PFSK-1 (cell line): ENCODE measurements around the gene PSMC5.
"Not testable (repeated sequence)": the region's sequence is repeated elsewhere in the genome, so short reads cannot be mapped to it uniquely, and the experiment has no call there.

Experiments
- FOXP2 ChIP-seq: optimal IDR thresholded peaks from 2 replicates; pipeline ENCODE3; 2011; ENCODE audit warnings: borderline replicate concordance, control low read depth, inconsistent platforms; ENCODE audit not compliant: insufficient read depth; ENCODE audit errors: extremely low read length, extremely low read depth
- POLR2AphosphoS5 ChIP-seq: IDR thresholded peaks from 2 replicates; pipeline ENCODE4 v1.6.1; 2012; ENCODE audit warnings: low read depth, mild to moderate bottlenecking, control low read depth, low read length, moderate library complexity
- REST ChIP-seq, 2 experiments: IDR thresholded peaks; 2 replicates each; pipeline versions ENCODE4 v1.6.1 to v1.8.0; 2011 to 2012; ENCODE audit warnings: low read depth in 2 of 2, low read length in 2 of 2, control low read depth in 1 of 2, inconsistent platforms in 1 of 2, mild to moderate bottlenecking in 1 of 2, moderate library complexity in 1 of 2; ENCODE audit not compliant: insufficient read depth in 1 of 2
- SIN3A ChIP-seq: IDR thresholded peaks from 2 replicates; pipeline ENCODE4 v1.6.1; 2012; ENCODE audit warnings: mild to moderate bottlenecking, low read length, moderate library complexity, borderline replicate concordance; ENCODE audit not compliant: insufficient read depth
- TAF1 ChIP-seq: IDR thresholded peaks from 2 replicates; pipeline ENCODE4 v1.6.1; 2012; ENCODE audit warnings: low read length, control low read depth, borderline replicate concordance; ENCODE audit not compliant: insufficient read depth

The PSMC5 gene

GRCh38 chr17:63853260-63853659, 26.0 kb downstream of the PSMC5 start:
- TF ChIP-seq REST (IDR thresholded peaks at IDR 0.05; ENCODE audit: insufficient read depth in 1 of 2, low read depth in 2 of 2, low read length in 2 of 2) (no peak), POLR2AphosphoS5 (no peak), TAF1 (no peak), SIN3A (no peak), FOXP2 (no peak)

- no peak for TF ChIP-seq REST (IDR thresholded peaks at IDR 0.05; ENCODE audit: insufficient read depth in 1 of 2, low read depth in 2 of 2, low read length in 2 of 2)
- no peak for TF ChIP-seq SIN3A
- TF ChIP-seq FOXP2, result no peak
- TF ChIP-seq POLR2AphosphoS5, result no peak
- TF ChIP-seq TAF1, result no peak
These were observed 27.5 kb downstream of the PSMC5 start for GRCh38 chr17:63854709-63855108.

GRCh38 chr17:63855185-63855584, 28.0 kb downstream of the PSMC5 start:
- TF ChIP-seq REST (IDR thresholded peaks at IDR 0.05; ENCODE audit: insufficient read depth in 1 of 2, low read depth in 2 of 2, low read length in 2 of 2), result no peak

GRCh38 chr17:63859257-63859656, 32.0 kb downstream of the PSMC5 start:
- TF ChIP-seq SIN3A, result no peak
- no peak for TF ChIP-seq FOXP2
- no peak for TF ChIP-seq POLR2AphosphoS5
- TF ChIP-seq REST (IDR thresholded peaks at IDR 0.05; ENCODE audit: insufficient read depth in 1 of 2, low read depth in 2 of 2, low read length in 2 of 2), result no peak
- no peak for TF ChIP-seq TAF1

GRCh38 chr17:63873577-63873976, 46.3 kb downstream of the PSMC5 start, which contains the start of gene CSH2:
Gene CSH2, minus strand, starts transcription at chr17:63873677. Its CDS starts 63 bp downstream, at chr17:63873614.
- TF ChIP-seq SIN3A; TAF1; REST (IDR thresholded peaks at IDR 0.05; ENCODE audit: insufficient read depth in 1 of 2, low read depth in 2 of 2, low read length in 2 of 2): not testable (repeated sequence)
